ENCODE results near the gene TMEM91.

TMEM91 gene

DNA sequence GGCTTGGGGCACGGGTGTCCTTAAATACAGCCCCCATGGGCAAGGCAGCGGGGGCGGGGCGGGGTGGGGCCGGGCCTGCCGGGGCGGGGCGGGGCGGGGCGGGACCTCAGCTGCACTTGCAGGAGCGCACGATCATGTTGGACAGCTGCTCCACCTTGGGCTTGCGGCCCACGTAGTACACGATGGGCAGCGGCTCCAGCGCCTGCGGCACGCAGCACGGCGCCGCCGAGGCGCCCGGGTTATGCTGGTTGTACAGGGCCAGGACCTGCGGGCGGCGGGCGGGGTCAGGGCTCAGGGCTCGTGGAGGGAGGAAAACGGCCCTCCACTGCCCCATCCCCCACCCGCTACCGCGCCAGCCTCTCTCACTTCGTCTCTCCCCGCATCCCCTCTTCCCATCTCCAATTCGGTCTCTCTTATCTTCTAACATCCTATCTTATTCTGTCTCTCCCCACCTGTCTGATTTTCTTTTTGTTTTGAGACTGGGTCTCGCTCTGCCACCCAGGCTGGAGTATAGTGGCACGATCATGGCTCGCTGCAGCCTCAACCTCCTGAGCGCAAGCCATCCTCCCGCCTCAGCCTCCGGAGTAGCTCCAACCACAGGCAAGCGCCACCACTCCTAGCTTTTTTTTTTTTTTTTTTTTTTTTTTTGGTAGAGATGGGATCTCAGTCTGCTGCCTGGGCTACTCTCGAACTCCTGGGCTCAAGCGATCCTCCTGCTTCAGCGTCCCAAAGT is 45.2 kb upstream of the TMEM91 start:
- no peak for TF ChIP-seq CTCF (IDR thresholded peaks at IDR 0.05; ENCODE audit: borderline replicate concordance, insufficient read depth, low read depth, low read length)
- no peak overlapping the region for H3K4me3 ChIP-seq (ENCODE audit: low read depth, low read length)

- TF ChIP-seq CTCF (IDR thresholded peaks at IDR 0.05; ENCODE audit: borderline replicate concordance, insufficient read depth, low read depth, low read length): no peak
- H3K4me3 ChIP-seq (ENCODE audit: low read depth, low read length): no peak overlapping the region
Measured at GRCh38 chr19:41332000-41332399, 44.3 kb upstream of the TMEM91 start.

DNA sequence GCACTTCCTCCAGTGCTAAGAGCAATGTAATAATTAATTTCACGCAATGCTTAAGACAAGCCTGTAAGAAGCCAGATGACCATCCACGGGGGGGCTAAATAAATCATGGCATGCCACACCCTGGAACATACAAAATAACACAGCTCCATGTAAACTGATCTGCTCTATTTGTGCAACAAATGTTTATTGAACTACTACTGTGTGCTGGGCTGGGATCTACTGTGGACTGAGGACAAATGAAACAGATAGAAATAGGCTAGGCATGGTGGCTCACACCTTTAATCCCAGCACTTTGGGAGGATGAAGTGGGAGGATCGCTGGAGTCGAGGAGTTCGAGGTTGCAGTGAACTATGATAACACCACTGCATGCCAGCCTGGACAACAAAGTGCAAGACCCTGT is 43.9 kb upstream of the TMEM91 start:
- H3K4me3 ChIP-seq (ENCODE audit: low read depth, low read length): no peak overlapping the region
- no peak for TF ChIP-seq CTCF (IDR thresholded peaks at IDR 0.05; ENCODE audit: borderline replicate concordance, insufficient read depth, low read depth, low read length)

DNA sequence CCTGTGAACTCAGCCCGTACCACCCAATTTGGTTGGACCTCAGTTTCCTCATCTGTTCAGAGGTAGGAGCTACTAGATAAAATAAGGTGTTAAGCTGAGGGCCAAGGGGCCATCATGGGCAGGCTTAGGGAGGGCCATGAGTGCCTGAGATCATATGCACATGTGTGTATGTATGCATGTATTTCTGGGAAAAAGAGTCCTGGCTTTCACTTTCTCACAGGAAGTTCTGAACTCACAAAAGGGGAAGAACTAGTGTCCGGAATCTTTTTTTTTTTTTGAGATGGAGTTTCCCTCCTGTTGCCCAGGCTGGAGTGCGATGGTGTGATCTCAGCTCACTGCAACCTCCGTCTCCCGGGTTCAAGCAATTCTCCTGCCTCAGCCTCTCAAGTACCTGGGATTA is 41.5 kb upstream of the TMEM91 start:
- no peak for TF ChIP-seq CTCF (IDR thresholded peaks at IDR 0.05; ENCODE audit: borderline replicate concordance, insufficient read depth, low read depth, low read length)
- no peak overlapping the region for H3K4me3 ChIP-seq (ENCODE audit: low read depth, low read length)

DNA sequence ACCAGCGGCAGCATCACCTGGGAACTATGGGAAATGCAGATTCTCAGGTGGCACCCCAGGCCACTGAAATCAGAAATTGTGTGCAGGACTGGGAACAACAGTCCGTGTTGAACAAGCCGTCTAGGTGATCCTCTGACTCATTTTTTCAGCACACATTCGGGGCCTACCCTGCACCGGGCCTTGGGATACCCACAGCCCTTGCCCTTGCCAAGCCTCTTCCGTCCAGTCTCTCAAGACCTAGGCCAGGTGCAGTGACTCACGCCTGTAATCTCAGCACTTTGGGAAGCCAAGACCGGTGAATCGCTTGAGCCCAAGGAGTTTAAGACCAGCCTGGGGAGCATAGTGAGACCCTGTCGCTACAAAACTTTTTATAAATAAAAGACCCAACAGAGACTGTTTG is 40.9 kb upstream of the TMEM91 start:
- H3K4me3 ChIP-seq (ENCODE audit: low read depth, low read length): no peak overlapping the region
- TF ChIP-seq CTCF (IDR thresholded peaks at IDR 0.05; ENCODE audit: borderline replicate concordance, insufficient read depth, low read depth, low read length): no peak

DNA sequence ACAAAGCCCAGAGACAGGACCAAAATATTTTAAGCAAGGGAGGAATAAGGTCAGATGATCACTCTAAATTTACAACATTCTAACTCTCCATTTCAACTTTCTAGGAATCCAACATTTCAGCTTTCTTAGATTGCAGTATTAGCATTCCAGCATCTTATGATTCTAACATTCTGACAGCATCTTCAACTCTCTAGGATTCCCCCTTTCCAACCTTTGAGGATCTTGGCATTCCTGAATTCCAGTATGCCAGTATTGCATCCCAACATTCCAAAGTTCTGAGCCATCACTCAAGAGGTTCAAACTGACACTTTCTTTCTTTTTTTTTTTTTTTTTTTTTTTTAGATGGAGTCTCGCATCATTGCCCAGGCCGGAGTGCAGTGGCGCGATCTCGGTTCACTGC is 36.4 kb upstream of the TMEM91 start:
- no peak for TF ChIP-seq CTCF (IDR thresholded peaks at IDR 0.05; ENCODE audit: borderline replicate concordance, insufficient read depth, low read depth, low read length)
- H3K4me3 ChIP-seq (ENCODE audit: low read depth, low read length): no peak overlapping the region

GRCh38 chr19:41341669-41342490 is 34.5 kb upstream of the TMEM91 start:
- no peak overlapping the region for H3K4me3 ChIP-seq (ENCODE audit: low read depth, low read length)
- no peak for TF ChIP-seq CTCF (IDR thresholded peaks at IDR 0.05; ENCODE audit: borderline replicate concordance, insufficient read depth, low read depth, low read length)

Data from GM12875 (cell line).